DOHH2 (cell line): ENCODE data around the gene CENPS.

Experiments used
- H3F3A ChIP-seq: fragments of 200-600 bp; sonication (generic), shearing (Covaris generic); 2 replicates; pipeline ENCODE4 v1.6.0; 2016; ENCODE audit warnings: antibody characterized with exemption, mild to moderate bottlenecking; ENCODE audit not compliant: control insufficient read depth, insufficient read depth
- H3K27ac ChIP-seq: fragments of 200-600 bp; sonication (generic); 2 replicates; pipeline ENCODE4 v1.5.1; 2014; ENCODE audit warnings: low read depth, mild to moderate bottlenecking, low read length, moderate library complexity
- H3K27me3 ChIP-seq: fragments of 200-600 bp; sonication (generic); 2 replicates; pipeline ENCODE4 v1.6.1; 2014; ENCODE audit warnings: mild to moderate bottlenecking, low read length, mixed read lengths; ENCODE audit not compliant: control insufficient read depth
- H3K36me3 ChIP-seq: fragments of 200-600 bp; sonication (generic); 2 replicates; pipeline ENCODE4 v1.6.1; 2014; ENCODE audit warnings: mild to moderate bottlenecking, low read length, moderate library complexity, mixed read lengths; ENCODE audit not compliant: control insufficient read depth
- H3K4me1 ChIP-seq: fragments of 200-600 bp; sonication (generic); 2 replicates; pipeline ENCODE4 v1.6.1; 2014; ENCODE audit warnings: mild to moderate bottlenecking, low read length, mixed read lengths; ENCODE audit not compliant: control insufficient read depth
- H3K4me2 ChIP-seq: fragments of 200-600 bp; sonication (generic); 2 replicates; pipeline ENCODE4 v1.6.0; 2014; ENCODE audit warnings: mild to moderate bottlenecking, low read length, moderate library complexity
- H3K4me3 ChIP-seq: fragments of 200-600 bp; sonication (generic); 2 replicates; pipeline ENCODE4 v1.5.1; 2014; ENCODE audit warnings: mild to moderate bottlenecking, low read length, mixed read lengths
- H3K79me2 ChIP-seq: fragments of 200-600 bp; sonication (generic); 2 replicates; pipeline ENCODE4 v1.6.1; 2014; ENCODE audit warnings: mild to moderate bottlenecking, low read length, mixed read lengths; ENCODE audit not compliant: control insufficient read depth
- H3K9me2 ChIP-seq: fragments of 200-600 bp; sonication (generic); replicated peaks from 2 replicates; pipeline ENCODE4 v1.6.1; 2014; ENCODE audit warnings: mild to moderate bottlenecking, low read length, mixed read lengths; ENCODE audit not compliant: control insufficient read depth
- H3K9me3 ChIP-seq: fragments of 200-600 bp; sonication (generic); 2 replicates; pipeline ENCODE4 v1.6.1; 2014; ENCODE audit warnings: antibody characterized with exemption, low read length, mixed read lengths; ENCODE audit not compliant: control insufficient read depth, insufficient read depth
- H4K20me1 ChIP-seq: fragments of 200-600 bp; sonication (generic); 2 replicates; pipeline ENCODE4 v1.6.0; 2014; ENCODE audit warnings: low read depth, mild to moderate bottlenecking, antibody characterized with exemption, low read length, moderate library complexity; ENCODE audit not compliant: control insufficient read depth, insufficient read depth
- CTCF ChIP-seq: fragments of 200-600 bp; sonication (generic); IDR thresholded peaks from one replicate; pipeline ENCODE4 v1.5.1; 2014; ENCODE audit warnings: antibody characterized with exemption, mild to moderate bottlenecking, low read depth, low read length; ENCODE audit not compliant: poor library complexity, severe bottlenecking
- EZH2phosphoT487 ChIP-seq: fragments of 200-600 bp; sonication (generic); IDR thresholded peaks from 2 replicates; pipeline ENCODE4 v1.6.1; 2017; ENCODE audit warnings: borderline replicate concordance, mild to moderate bottlenecking, antibody characterized with exemption, low read length, moderate library complexity, mixed read lengths

The CENPS gene

GRCh38 chr1:10446790-10447422 lies 16.7 kb downstream of the CENPS start:
- no peaks in the 10 kb centered on the region for H3K9me3 ChIP-seq
- peaks cover 9% of the 10 kb centered on the region for H3F3A ChIP-seq
- H3K27me3 ChIP-seq = no peaks in the 10 kb centered on the region
- no peaks in the 10 kb centered on the region for H4K20me1 ChIP-seq
- H3K9me2 ChIP-seq = no peaks in the 10 kb centered on the region
- no peak overlapping the region for H3K27ac ChIP-seq
- TF ChIP-seq CTCF (no peak), EZH2phosphoT487 (no peak)
- H3K4me2 ChIP-seq = no peak overlapping the region
- H3K79me2 ChIP-seq = no peaks in the 10 kb centered on the region
- no peaks in the 10 kb centered on the region for H3K4me1 ChIP-seq
- no peak overlapping the region for H3K4me3 ChIP-seq
- peaks cover 7% of the 10 kb centered on the region for H3K36me3 ChIP-seq

- no peaks in the 10 kb centered on the region for H4K20me1 ChIP-seq
- no peaks in the 10 kb centered on the region for H3K9me2 ChIP-seq
Observed at GRCh38 chr1:10449751-10450150, 19.5 kb downstream of the CENPS start, which contains the start of gene CORT. Gene CORT, plus strand, starts transcription at chr1:10450031. Its CDS starts 193 bp downstream, at chr1:10450224.

GRCh38 chr1:10450156-10450814 lies 20.1 kb downstream of the CENPS start:
- H3K4me2 ChIP-seq = no peak overlapping the region
- H3K27ac ChIP-seq = no peak overlapping the region
- no peaks in the 10 kb centered on the region for H3K9me2 ChIP-seq
- no peaks in the 10 kb centered on the region for H3K9me3 ChIP-seq
- TF ChIP-seq EZH2phosphoT487 (no peak), CTCF (no peak)
- H3K4me1 ChIP-seq = no peaks in the 10 kb centered on the region
- H3K4me3 ChIP-seq = no peak overlapping the region
- no peaks in the 10 kb centered on the region for H3K27me3 ChIP-seq
- H4K20me1 ChIP-seq = no peaks in the 10 kb centered on the region
- H3K36me3 ChIP-seq = no peaks in the 10 kb centered on the region
- H3F3A ChIP-seq = peaks cover 7% of the 10 kb centered on the region
- H3K79me2 ChIP-seq = no peaks in the 10 kb centered on the region

More at GRCh38 chr1:10449751-10450150, 19.5 kb downstream of the CENPS start, which contains the start of gene CORT:
- Histone ChIP-seq H3K4me2 (no peak within 1 kb of the TSS), H3K4me1 (no peaks in the 10 kb centered on the region), H3K4me3 (no peak within 1 kb of the TSS), H3K27me3 (no peaks in the 10 kb centered on the region), H3K27ac (no peak within 1 kb of the TSS), H3K79me2 (no peaks in the 10 kb centered on the region), H3K9me3 (no peaks in the 10 kb centered on the region), H3K36me3 (peaks cover 2% of the 10 kb centered on the region), H3F3A (peaks cover 7% of the 10 kb centered on the region)
- TF ChIP-seq EZH2phosphoT487 (no peak), CTCF (no peak)
